NCI-H345 (cell line): ENCODE results near the gene ULK4.
"Not testable (repeated sequence)": the region's sequence is repeated elsewhere in the genome, so short reads cannot be mapped to it uniquely, and the experiment has no call there.

Experiments used
- DNase-seq: peaks from one replicate; lab custom pipeline; 2025; lab: John Stamatoyannopoulos, UW

Gene ULK4

GRCh38 chr3:41688595-41689380 lies 273.1 kb downstream of the ULK4 start:
- DNase-seq, result no peak

GRCh38 chr3:41684797-41685735 lies 276.8 kb downstream of the ULK4 start:
- DNase-seq, result no peak

- no peak for DNase-seq
Observed at GRCh38 chr3:41683666-41684350, 278.1 kb downstream of the ULK4 start.

GRCh38 chr3:41682996-41683395 lies 278.9 kb downstream of the ULK4 start:
- no peak for DNase-seq

GRCh38 chr3:41682382-41682781 lies 279.5 kb downstream of the ULK4 start:
- DNase-seq, result no peak

DNA sequence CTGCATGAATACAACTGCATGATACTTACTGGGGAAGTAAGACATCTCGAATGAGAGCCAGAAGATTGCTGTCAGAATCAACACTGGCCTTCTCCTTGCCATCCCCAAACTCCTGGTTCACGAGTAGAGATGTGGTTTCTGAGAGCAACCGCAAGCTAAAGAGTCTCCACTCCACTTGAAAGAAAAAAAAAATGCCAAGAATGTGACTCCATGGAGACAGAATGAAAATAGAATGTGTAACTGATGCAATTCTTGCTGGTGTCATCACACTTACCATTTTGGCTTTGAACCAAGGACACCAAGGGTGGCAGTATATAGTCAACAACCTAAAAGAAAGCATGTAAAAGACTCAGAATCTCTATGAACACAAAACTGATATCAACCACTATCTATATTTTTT lies 280.4 kb downstream of the ULK4 start:
- no peak for DNase-seq

DNA sequence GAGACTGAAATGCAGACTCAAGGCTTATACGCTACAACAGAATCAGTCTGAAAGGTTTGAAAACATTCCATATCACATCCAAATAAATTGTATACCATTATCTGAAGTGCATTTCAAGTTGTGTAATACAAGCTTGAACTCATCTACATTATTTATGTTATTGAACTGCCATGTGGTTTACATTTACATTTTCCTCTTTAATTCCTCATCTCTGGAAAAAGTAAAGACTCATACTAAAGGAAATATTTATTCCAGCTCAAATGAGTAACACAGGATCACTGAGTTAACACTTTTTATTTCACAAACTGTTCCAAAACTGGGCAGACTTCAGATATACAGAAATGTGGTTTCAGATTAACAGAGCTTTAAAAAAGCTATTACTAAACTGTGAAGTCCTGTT lies 282.5 kb downstream of the ULK4 start:
- DNase-seq, result no peak

DNA sequence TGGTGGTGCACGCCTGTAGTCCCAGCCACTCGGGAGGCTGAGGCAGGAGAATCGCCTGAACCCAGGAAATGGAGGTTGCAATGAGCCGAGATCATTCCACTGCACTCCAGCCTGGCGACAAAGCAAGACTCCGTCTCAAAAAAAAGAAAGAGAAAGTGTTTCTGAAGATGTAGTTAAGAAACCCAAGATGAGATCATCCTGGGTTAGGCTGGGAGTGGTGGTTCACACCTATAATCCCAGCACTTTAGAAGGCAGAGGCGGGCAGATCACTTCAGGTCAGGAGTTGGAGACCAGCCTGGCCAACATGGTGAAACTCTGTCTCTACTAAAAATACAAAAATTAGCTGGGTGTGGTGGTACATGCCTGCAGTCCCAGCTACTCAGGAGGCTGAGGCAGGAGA lies 286.8 kb downstream of the ULK4 start:
- not testable (repeated sequence) for DNase-seq

GRCh38 chr3:41674449-41674848 lies 287.5 kb downstream of the ULK4 start:
- DNase-seq, result no peak

DNA sequence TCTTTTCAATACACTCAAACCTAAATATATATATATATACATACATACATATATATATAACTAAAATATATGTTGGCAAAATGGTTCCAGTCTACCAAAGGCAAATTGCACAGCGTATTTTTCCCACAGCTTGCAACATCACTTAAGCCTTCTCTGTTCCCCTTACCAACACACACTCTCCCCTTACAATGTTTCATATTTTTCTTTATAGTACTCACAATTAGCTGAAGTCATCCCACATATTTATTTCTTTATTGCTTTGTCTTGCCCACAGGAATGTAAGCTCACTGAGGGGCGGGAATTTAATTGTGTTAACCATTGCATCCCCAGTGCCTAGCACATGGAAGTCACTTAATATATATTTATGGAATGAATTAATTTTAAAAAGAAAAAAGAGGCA lies 288.3 kb downstream of the ULK4 start:
- no peak for DNase-seq

DNA sequence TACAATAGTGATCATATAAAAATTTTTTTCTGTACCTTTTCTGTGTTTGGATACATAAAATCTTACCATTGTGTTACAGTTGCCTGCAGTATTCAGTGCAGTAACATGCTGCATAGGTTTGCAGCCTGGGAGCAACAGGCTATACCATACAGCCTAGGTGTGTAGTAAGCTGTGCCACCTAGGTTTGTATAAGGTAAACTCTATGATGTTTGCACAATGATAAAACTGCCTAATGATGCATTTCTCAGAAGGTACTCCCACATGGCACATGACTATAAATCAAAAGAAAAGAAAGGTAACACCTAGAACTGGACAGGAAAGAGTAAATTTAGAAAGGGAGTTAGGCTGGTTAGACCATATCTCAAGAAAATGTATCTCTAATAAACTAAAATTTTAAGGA lies 293.5 kb downstream of the ULK4 start:
- no peak for DNase-seq

GRCh38 chr3:41662288-41662687 lies 299.6 kb downstream of the ULK4 start:
- DNase-seq, result no peak

DNA sequence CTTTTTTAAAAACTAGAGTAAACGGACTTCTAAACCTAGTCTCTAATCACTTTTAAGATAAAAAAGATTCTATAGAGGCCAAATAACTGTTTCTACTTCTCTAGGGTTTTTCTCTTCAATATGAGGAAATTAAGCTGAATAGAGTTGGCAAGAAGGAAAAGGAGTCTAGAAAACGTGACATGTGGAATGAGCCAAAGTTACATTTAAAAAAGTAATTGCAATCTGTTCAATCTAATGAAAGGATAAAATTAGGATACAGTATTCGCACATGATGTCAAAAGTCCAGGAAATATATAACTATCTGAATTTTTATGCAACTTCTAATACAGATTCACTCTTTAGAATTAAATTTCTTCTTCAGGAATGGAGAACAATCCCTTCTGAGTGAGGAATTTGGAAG lies 300.1 kb downstream of the ULK4 start:
- DNase-seq, result no peak

DNA sequence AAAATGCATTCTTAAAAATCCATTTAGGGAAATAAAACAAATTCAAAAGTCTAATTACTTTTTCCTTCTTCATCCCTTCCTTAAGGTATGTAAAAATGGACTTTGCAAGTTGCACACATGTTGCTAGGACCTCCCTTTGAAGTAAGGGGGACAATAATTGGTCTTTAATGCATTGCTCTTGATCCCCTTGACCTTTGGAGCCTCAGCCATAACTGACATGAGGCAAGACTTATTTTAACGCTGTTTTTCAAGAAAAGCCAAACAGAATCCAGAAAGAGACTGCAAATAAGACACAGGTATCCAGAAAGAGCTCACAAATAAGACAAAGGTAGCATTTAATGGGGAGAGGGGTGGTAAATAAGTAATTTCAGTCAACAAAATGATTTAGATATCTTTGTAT lies 301.4 kb downstream of the ULK4 start:
- DNase-seq, result no peak

DNA sequence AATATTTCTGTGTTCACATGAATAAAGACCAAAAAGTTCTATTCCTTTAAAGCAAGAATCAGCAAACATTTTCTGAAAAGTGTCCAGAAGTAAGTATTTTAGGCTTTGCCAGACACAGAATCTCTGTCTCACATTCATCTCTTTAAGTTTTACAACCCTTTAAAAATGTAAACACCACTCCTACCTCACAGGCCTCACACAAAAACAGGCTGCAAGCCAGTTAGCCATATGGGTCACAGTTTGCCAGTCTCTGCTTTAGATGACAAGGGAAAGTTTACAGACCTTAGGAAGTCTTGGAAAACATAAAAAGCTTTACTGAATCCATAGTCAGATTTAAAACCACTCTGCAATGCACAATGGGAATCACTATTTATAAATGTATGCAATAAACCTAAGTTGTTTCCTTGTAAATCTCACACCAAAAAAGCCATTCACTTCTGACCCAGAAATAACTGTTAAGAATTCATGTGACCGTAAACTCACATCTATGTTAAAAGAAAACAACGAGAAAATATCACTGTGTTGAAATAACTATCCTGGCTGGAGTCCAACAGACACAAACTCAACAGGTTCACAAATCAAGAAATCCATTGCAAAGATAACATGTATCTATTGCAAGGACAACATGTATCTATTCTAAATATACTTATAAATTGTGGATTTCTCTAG lies 308.2 kb downstream of the ULK4 start:
- no peak for DNase-seq

DNA sequence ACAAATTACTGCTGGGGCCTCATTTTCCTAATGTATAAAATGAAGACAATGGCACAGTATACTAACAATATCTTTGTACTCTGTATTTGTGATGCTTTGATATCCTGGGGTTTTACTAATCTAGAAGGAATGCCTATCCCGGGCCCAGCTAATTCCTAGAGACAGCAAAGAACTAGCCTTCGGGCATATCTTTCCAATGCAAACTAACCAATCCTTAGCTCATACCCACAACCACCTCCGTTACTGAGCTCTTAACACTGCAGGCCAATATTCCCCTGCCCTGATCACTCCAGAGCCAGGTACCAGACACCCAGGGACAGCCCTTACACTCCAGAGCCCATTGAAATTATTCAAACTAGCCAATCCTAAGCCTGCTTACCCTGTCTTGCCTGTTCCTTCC lies 309.0 kb downstream of the ULK4 start:
- DNase-seq, result no peak

DNA sequence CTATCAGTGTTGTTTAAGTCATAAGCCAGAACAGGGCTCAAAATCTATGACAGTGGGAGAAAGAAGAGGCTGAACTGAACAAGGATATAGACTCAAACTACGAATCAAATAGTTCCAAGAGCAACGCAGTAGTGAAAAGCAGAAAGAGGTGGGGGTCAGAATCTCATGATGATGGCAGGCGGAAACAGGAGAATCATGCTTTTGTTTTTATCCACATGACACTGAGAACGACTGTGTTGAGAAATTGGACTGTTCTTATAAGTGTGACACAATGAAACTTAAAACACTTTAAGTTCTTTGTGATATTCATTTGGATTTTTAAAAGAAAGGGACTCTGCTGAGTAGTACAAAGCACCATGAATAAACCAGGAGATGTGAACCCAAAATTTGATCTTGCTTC lies 309.4 kb downstream of the ULK4 start:
- DNase-seq, result no peak

DNA sequence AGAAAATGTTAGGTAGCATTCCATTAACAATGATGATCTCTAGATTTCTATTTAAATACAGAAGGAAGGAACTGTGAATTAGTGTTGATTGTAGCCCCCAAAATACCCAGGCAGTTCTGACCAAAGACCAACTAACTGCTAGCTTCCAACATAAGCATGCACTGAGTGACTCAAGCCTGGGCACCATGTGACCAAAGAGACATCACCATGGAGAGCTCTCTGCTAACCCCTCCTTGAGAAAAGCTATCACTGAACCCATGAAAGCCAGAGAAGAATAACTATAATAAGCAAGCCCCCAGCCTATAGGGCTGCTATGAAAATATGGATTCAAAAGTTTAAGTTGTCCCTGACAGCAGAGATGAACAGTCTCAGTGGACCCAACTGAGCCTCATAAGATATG lies 310.2 kb downstream of the ULK4 start:
- DNase-seq, result no peak

- no peak for DNase-seq
Observed at GRCh38 chr3:41650406-41650805, 311.5 kb downstream of the ULK4 start.

DNA sequence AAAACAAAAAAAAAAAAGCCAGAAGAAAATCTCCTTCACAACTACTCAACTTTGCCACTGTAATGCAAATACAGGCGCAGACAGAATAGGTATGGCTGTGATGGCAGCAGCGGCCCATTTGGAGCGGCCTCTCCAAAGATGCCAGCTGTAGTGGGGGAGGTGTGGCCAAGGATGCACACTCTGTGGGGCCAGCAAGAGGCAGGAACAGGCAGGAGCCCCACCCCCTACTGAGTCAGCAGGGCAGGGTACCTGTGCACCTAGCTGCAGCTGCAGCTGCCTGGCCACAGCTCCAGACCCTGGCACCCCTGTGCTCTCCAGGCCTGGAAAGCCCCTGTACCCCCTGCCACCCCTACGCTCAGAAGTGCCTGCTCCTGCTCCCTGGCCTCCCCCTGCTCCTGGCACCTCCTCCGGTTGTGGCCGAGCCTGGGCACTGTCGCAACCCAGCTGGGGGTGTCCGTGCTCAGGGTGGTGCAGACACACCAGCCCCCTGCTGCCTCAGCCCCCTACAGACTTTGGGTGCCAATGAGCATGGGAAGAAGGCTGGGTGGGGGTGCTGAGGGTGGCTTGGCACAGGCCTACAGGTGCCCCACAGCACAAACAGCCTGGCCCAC lies 312.7 kb downstream of the ULK4 start:
- DNase-seq, result no peak

DNA sequence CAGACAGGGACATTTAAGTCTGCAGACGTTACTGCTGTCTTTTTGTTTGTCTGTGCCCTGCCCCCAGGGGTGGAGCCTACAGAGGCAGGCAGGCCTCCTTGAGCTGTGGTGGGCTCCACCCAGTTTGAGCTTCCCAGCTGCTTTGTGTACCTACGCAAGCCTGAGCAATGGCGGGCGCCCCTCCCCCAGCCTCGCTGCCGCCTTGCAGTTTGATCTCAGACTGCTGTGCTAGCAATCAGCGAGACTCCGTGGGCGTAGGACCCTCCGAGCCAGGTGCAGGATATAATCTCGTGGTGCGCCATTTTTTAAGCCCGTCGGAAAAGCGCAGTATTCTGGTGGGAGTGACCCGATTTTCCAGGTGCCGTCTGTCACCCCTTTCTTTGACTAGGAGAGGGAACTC lies 314.2 kb downstream of the ULK4 start:
- DNase-seq, result not testable (repeated sequence)

GRCh38 chr3:41640076-41640475 lies 321.8 kb downstream of the ULK4 start:
- DNase-seq, result no peak
